HG03575 (cell line): ENCODE measurements around the gene ERCC1.
"Not testable (repeated sequence)": the region's sequence is repeated elsewhere in the genome, so short reads cannot be mapped to it uniquely, and the experiment has no call there.

Source experiments
- ATAC-seq: cut with Tn5 transposase; IDR thresholded peaks from one replicate; pipeline ENCODE4 v1.9.1; 2021; ENCODE audit not compliant: unreplicated experiment, insufficient number of reproducible peaks, low FRiP score; ENCODE audit errors: extremely low read depth

Gene ERCC1

DNA sequence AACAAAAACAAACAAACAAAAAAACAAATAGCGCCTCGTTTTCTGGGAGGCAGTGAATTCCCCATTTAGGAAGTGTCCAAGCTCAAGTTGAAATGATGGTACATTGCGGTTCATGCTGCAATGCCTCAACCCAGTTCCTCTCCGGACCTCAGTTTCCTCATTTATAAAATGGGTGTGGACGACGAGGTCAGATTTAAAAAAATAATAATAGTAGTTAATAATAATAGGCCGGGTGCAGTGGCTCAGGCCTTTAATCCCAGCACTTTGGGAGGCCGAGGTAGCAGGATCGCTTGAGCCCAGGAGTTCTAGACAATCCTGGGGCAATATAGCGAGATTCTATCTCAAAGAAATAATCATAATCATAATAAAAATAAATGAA lies 15.5 kb upstream of the ERCC1 start:
- ATAC-seq, result no peak

DNA sequence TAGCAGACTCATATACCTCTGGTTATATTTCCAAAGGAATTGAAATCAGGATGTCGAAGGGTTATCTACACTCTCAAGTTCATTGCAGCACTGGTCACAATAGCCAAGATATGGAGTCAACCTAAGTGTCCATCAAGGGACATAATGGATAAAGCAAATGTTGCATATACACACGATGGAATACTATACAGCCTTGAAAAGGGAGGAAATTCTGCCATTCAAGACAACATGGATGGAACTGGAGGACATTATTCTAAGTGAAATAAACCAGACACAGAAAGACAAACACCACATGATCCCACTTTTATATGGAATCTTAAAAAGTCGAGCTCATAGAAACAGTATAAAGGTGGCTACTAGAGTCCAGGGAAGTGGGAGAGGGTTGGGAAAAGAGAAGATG lies 13.6 kb upstream of the ERCC1 start:
- no peak for ATAC-seq

DNA sequence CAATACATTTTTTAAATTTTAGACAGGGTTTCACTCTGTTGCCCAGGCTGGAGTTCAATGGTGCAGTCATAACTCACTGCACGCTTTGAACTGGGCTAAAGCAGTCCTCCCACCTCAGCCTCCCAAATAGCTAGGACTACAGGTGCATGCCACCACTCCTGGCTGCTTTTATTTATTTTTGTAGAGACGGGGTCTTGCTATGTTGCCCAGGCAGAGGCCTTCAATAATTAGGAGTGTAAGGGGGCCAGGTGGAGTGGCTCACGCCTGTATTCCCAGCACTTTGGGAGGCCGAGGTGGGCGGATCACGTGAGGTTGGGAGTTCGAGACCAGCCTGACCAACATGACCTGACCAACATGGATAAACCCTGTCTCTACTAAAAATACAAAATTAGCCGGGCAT lies 8.8 kb upstream of the ERCC1 start:
- ATAC-seq, result not testable (repeated sequence)

DNA sequence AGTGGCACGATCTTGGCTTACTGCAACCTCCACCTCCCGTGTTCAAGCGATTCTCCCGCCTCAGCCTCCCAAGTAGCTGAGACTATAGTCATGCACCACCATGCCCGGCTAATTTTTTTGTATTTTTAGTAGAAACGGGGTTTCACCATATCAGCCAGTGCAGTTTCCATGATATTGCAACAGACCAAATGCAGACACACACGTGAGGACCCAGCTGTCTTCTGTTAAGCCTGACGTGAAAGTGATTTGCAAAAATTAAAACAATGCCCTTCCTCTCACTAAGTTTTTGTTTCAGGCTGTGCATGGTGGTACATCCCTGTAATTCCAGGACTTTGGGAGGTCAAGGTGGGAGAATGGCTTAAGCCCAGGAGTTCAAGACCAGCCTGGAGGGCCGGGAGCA lies 7.3 kb upstream of the ERCC1 start:
- not testable (repeated sequence) for ATAC-seq

DNA sequence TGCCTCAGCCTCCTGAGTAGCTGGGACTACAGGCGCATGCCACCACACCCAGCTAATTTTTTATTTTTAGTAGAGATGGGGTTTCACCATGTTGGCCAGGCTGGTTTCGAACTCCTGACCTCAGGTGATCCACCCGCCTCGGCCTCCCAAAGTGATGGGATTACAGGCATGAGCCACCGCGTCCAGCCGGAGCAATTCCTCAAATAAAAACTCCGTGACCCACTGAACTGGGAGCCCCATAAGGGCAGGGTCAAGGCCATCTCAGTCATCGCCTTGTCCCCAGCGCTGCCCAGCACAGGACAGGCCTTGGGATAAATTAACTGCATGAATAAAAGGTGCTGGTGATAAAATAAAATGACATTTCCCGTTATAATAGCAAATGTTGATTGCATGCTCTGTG lies 6.2 kb upstream of the ERCC1 start:
- not testable (repeated sequence) for ATAC-seq

DNA sequence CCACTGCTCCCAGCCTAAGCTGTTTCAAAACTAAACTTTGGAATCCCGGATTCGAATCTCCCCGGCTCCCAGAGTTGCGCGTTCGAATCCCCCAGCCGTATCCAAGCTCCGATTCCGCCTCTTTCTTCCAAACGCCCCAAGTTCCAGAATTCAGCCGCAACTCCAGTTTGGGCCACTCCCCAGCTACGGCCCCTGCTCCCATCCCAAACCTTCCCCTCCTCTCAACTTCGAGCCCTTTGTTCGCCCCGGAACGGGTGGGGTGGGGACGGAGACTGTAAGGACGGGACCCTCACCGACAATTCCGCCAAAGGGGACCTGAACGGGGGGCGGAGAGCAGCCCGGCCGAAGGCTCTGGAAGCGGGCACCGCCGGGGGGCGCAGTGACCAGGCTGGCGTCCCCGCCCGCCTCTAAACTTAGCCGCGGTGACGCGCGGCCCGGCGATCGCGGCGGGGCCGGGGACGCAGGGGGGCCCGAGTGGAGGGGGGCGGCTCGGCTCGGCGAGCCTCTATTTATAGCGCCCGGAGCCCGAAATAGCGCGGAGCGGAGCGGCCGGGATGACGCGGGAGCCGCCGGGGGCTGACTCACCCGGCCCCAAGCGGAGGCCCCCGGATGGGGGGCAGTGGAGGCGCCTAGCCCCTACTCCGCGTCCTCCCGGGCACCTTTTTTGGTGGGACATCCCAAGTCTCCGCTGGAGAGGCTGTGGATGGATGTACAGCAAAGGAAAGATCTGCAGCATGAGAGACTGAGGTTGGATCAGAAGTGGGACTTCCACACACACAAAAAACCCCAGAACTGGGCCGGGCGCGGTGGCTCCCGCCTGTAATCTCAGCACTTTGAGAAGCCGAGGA lies 4.9 kb upstream of the ERCC1 start:
- ATAC-seq, result no peak

DNA sequence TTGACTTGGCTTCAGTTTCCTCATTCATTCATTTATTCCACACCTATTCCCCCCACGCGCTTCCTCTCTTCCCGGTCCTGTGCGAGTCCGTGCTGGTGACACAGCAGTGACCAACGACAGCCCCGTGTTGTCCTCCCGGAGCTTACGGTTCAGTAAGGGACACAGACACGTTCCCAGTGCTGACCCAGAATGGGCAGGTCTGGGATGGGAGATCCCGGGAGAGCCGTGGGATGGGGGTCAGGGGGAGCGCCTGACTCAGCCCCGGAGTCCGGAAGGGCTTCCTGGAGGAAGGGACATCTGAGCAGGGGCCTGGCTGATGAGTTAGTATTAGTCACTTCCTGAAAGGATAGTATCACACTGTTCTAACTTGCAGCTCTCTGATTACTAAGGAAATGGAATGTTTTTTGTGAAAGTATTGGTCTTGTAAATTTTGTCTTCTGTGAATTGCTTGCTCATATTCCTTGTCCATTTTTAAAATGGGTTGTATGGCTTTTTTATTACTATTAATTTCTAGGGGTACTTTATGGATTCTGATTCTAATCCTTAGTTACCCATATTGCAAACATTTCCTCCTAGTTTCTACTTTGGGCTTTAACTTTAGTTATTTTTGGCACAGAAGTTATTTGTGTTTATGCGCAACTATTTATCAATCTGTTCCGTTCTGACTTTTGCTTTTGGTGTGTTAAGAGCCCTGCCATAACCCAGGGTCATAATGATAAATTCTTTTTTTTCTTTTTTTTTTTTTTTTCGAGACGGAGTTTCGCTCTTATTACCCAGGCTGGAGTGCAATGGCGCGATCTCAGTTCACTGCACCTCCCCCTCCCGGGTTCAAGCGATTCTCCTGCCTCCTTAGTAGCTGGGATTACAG lies 708 bp upstream of the ERCC1 start:
- no peak for ATAC-seq

DNA sequence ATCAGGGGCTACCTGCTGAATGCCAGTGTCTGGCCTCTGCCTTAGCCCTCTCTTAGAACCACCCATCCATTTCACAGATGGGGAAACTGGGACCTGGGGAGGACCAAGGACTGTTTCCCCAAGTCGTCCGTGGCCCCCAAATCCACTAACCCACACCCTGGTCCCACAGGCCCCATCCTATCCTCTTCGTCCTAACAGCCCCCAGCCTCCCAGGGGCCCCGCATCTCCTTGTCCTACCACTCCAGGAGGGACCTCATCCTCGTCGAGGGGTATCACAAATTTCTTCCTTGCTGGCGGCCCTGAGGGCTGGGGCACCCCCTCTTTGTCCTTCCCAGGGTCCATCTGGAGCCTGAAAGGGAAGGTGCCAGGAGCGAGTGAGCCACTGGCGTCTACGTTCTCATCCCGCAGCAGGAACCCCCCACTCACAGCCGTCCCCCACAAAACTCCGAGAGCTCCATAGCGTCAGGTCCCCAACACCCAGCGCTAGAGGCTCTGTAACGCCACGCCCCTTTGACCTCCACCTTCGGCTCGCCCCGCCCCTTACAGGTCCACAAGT lies 606 bp downstream of the ERCC1 start:
- ATAC-seq, result no peak

DNA sequence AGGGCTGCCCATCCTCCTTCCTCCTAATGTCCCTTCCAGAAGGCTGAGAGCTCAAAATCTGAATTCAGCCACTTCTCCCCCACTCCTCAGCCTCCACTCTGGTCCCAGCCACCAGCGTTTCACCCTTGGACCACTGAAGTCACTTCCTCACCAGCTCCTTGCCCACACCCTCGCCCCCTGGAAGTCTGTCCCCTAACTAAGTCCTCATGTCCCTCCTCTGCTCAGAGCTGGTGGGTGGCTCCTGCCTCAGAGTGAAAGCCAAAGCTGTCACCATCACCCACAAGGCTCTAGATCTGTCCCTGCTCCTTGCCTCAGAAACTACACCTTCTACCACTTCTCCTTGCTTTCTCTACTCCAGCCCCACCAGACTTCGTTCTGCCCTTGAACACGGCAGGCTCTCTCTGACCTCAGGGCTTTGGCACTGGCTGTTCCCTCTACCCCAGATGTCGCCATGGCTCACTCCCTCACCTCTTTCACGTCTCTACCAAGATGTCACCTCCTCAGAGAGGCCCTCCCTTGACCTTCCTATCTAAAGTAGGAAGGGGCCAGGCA lies 1.7 kb downstream of the ERCC1 start:
- ATAC-seq, result no peak

DNA sequence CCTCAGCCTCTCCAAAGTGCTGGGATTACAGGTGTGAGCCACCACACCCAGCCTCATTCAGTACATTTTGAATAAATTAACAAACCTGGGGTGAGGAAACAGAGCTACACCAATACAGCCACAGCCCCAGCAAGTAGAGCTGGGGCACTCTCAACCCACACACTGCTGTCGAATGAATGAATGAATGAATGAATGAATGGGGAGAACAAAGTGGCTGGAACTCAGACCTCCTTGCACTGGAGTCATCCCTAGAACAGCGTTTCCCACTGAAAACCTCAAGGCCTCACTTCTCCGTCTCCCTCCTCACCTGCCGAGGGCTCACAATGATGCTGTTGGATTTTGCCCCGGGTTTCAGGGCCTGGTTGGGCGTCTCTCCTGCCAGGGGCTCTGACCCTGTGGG lies 2.8 kb downstream of the ERCC1 start:
- ATAC-seq, result no peak

DNA sequence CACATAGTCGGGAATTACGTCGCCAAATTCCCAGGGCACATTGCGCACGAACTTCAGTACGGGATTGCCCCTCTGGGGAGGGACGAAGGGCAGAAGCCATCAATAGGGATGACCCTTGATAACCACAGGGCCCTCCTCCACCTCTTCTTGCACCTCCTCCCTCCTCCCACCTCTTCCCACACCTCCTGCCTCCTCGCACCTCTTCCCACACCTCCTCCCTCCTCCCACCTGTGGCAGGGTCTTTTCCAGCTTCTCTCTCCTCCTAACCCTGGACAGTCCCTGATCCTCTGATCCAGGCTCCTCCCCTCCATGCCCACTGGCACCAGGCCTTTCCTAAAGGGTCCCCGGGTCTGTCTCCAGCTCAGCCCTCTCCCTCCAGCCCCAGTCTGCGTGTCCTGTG lies 3.4 kb downstream of the ERCC1 start:
- no peak for ATAC-seq

DNA sequence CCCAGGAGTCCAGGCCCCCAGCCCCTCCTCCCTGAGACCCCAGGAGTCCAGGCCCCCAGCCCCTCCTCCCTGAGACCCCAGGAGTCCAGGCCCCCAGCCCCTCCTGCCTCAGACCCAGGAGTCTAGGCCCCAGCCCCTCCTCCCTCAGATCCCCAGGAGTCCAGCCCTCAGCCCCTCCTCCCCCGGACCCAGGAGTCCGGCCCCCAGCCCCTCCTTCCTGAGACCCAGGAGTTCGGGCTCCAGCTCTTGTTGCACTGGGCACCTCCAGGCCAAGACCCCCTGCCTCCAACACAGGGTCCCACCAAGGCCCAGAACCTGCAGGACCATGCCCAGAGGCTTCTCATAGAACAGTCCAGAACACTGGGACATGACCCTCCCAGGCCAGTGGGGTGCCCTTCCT lies 3.8 kb downstream of the ERCC1 start:
- ATAC-seq, result no peak

DNA sequence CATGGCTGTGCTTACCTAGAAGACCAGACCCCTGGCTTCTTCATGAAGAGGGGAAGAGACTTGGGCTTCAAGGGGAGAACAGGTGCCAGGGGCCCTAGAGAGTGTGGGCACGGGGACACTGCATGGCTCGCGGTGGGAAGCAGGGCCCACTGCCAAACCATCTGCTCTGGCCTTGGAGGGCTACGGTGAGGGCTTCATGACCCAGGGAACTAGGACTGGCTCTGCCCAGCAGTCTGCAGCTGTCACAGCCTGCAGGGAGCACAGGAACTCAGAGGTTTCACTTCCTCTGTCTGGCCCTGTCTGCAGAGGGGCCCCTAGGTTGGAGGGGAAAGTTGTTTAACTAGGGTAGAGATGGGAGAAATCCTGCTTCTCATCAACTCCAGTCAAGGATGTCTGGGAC lies 4.3 kb downstream of the ERCC1 start:
- ATAC-seq, result no peak

DNA sequence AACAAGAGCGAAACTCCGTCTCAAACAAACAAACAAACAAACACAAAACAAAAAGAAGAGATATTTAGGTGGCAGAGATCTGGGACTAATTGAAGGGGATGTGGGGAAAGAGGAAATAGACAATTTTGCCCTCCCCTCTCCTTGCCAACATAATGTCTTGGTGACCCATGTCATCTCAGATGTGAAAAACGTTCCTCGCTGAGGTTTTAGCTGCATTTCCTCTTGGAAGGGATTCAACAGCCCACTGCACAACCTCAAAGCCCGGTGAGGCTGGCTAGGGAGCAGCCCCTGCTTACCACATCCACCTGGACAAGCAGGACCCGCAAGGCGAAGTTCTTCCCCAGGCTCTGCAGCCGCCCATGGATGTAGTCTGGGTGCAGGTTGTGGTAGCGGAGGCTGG lies 4.9 kb downstream of the ERCC1 start:
- no peak for ATAC-seq

DNA sequence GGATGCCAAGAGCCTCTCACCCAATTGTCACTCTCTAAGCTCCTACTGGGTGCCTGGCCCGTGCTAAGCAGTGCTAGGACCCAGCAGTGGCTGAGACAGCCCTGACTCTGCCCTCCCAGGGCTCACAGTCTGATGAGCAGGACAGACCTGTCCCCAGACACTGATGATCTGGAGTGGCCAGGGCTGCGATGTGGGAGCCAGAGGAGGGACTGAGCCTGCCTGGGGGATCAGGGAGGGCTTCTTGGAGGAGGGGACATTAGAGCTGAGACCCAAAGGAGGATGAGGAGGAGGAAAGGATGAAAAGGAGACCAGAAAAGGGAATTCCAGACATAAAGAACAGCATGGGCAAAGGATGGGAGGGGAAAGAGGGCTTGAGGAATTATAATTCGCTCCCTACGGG lies 6.6 kb downstream of the ERCC1 start:
- ATAC-seq, result no peak

DNA sequence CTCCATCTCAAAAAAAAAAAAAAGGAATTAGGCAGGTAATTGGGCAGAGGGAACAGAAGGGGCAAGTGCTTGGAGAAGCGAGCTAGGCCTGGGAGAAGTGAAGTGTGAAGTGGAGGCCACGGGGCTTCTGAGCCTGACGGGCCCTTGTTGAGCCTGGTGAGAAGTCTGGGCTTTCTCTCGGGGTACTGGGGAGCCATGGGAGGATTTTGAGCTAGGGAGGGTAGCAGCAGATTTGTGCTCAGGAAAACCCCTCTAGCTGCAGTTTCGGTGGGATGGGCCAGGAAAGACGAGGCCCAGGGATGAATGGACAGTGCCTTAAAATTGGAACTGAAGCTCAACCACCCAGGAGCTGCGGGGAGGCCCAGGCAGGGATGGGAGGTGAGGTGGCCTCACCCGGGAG lies 9.2 kb downstream of the ERCC1 start:
- no peak for ATAC-seq

DNA sequence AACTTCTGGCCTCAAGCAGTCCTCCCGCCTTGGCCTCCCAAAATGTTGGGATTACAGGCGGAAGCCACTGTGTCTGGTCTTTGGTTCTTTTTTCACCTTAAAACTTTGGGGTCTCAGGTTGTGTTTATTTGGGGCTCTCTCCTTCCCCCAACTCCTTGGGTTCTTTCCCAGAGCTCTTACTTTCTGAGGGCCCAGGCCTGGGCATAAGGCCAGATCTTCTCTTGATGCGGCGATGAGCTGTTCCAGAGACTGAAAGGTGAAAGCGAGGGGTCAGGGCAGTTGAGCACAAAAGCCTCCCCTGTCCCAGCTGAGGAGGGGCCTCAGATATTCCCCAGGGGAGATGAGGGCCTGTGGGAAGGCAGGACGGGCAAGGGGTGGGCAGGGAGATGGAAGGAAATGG lies 10.2 kb downstream of the ERCC1 start:
- no peak for ATAC-seq

DNA sequence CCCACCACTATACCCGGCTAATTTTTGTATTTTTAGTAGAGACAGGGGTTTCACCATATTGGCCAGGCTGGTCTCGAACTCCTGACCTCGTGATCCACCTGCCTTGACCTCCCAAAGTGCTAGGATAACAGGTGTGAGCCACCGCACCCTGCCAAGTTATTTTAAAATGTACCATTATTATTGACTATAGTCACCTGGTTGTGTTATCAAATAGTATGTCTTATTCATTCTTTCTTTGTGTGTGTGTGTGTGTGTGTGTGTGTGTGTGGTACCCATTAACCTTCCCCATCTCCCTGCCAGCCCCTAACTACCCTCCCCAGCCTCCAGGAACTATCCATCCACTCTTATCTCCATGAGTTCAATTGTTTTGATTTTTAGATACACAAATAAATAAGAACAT lies 13.4 kb downstream of the ERCC1 start:
- ATAC-seq, result not testable (repeated sequence)

DNA sequence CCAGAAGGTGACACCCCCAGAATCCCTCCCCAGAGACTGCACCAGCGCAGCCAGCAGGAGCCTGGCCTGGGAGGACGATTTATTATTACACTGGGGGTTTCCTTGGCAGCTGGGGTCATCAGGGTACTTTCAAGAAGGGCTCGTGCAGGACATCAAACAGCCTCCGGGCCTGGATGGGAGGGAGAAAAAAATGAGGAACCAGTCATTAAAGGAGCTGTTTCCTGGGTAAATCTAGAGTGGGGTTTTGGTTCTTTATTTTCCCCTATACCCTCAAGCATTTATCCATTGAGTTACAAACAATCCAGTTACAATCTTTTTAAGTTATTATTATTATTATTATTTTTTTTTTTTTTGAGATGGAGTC lies 14.2 kb downstream of the ERCC1 start:
- no peak for ATAC-seq
